Liver (tissue), 9 donors: Measurements from ENCODE around the gene HK2. TPM values are rescaled to one million over a fixed set of nuclear protein-coding genes. Genes with fewer than 3 reads are reported as not detected.

Source experiments
- DNase-seq: peaks from one replicate; pipeline ENCODE4 v3.0.0-alpha.2; 2017; ENCODE audit warnings: low spot score
- H3K27ac ChIP-seq, 2 donors: one replicate each; pipeline ENCODE4 v1.7.0; 2013; ENCODE audit warnings: inconsistent platforms in 2 of 2, low read length in 2 of 2, control low read depth in 1 of 2, low read depth in 1 of 2, mild to moderate bottlenecking in 1 of 2
- H3K27me3 ChIP-seq, 4 donors: one replicate each; pipeline versions ENCODE4 v1.6.1 to v1.7.0; 2013; ENCODE audit warnings: low read length in 3 of 4, inconsistent platforms in 1 of 4, mild to moderate bottlenecking in 1 of 4, moderate library complexity in 1 of 4; ENCODE audit not compliant: control insufficient read depth in 4 of 4, insufficient read depth in 4 of 4
- H3K36me3 ChIP-seq, 4 donors: one replicate each; pipeline versions ENCODE4 v1.6.1 to v1.7.0; 2013; ENCODE audit warnings: low read length in 3 of 4, mild to moderate bottlenecking in 3 of 4, low read depth in 1 of 4, moderate library complexity in 1 of 4; ENCODE audit not compliant: control insufficient read depth in 4 of 4, insufficient read depth in 3 of 4
- H3K4me1 ChIP-seq, 4 donors: one replicate each; pipeline versions ENCODE4 v1.6.1 to v1.7.0; 2013; ENCODE audit warnings: low read length in 3 of 4, mild to moderate bottlenecking in 3 of 4, moderate library complexity in 1 of 4; ENCODE audit not compliant: control insufficient read depth in 4 of 4, insufficient read depth in 4 of 4
- H3K4me3 ChIP-seq, 3 donors: one replicate each; pipeline versions ENCODE4 v1.6.1 to v1.7.0; 2013; ENCODE audit warnings: low read length in 3 of 3, control low read depth in 1 of 3, low read depth in 1 of 3, mild to moderate bottlenecking in 1 of 3
- H3K9ac ChIP-seq, 2 donors: one replicate each; pipeline ENCODE4 v1.7.0; 2013; ENCODE audit warnings: low read length in 2 of 2, mild to moderate bottlenecking in 2 of 2, moderate library complexity in 2 of 2, control low read depth in 1 of 2, low read depth in 1 of 2
- H3K9me3 ChIP-seq, 4 donors: one replicate each; pipeline versions ENCODE4 v1.6.1 to v1.7.0; 2013; ENCODE audit warnings: low read length in 3 of 4; ENCODE audit not compliant: control insufficient read depth in 4 of 4
- WGBS: extraction: QIAGEN DNeasy Blood & Tissue Kit; methylation state at CpG from one replicate; pipeline ENCODE4 v1.1.7; 2013; 5-methylcytosine and 5-hydroxymethylcytosine counted together
- polyA plus RNA-seq, 2 donors: library from polyadenylated mRNA; stranded (reverse) in 1 of 2; unstranded in 1 of 2; fragments of 200-250 nt in 1 of 2; fragments of >200 nt in 1 of 2; fragmentation: Nextera tagmentation in 1 of 2; extraction: Ambion mirVana in 1 of 2; gene quantifications; one replicate each; pipeline versions ENCODE4 v1.2.1 to v1.2.3, GENCODE V29; 2013 to 2015
- total RNA-seq, 2 donors: library from RNA; depleted of rRNA; stranded (reverse); fragments of >200 nt; gene quantifications; one replicate each; pipeline ENCODE4 v1.2.3, GENCODE V29; 2014
- TF ChIP-seq, protein P1 (sequence below): IDR thresholded peaks from 2 replicates; pipeline ENCODE4 v1.6.1; 2016; ENCODE audit warnings: antibody characterized with exemption
- donor health status: healthy.
- donor health status: healthy.
- donor health status: healthy.
- donor health status: healthy.
- donor health status: healthy.

The HK2 gene
- total and polyA plus RNA-seq, 4 donors: 0.21 to 3.5 (median 1.0) TPM

DNA sequence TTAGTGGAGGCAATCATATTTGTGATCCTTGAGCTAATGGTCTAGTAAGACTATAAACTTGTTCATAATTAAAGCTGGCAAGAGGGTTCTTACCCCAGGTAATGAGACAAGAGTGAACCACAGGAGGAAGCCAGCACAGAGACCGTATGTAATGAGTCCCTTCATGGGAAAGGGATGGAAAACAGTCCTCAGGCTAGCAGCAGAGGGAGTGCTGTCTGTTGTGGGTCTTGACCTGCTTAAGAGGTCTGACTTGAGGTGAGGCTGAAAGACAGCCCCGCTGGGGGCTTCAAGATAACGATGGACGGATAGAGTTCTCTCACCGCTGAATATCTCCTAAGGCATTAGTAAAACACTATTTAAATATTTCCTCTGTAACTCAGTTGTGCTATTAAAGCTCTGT, 108.3 kb downstream of the HK2 start:
- Histone ChIP-seq H3K9ac (no peak overlapping the region), H3K36me3 (peaks cover 0 to 2% (median 0%) of the 10 kb centered on the region in 4 donors), H3K27ac (no peak overlapping the region), H3K4me1 (no peaks in the 10 kb centered on the region), H3K9me3 (no peaks in the 10 kb centered on the region), H3K27me3 (no peaks in the 10 kb centered on the region), H3K4me3 (no peak overlapping the region)
- DNase-seq: no peak
- 78% methylated on average over 5 of the region's 5 CpGs for WGBS
- TF ChIP-seq, protein P1, sequence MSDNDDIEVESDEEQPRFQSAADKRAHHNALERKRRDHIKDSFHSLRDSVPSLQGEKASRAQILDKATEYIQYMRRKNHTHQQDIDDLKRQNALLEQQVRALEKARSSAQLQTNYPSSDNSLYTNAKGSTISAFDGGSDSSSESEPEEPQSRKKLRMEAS: no peak

Other genes with a start within 250 kb of the HK2 start
- gene M1AP, start 185.8 kb upstream of the HK2 start, total RNA-seq: under 1 TPM; under 0.01 to 0.09 TPM
- gene M1AP, start 185.8 kb upstream of the HK2 start, polyA plus RNA-seq: under 1 TPM; 0.06 to 0.38 TPM
- gene SEMA4F, start 179.9 kb upstream of the HK2 start, total RNA-seq: 1 to 10 TPM in 1 of 2 donors, under 1 TPM in 1; 0.92 to 1.1 TPM
- gene SEMA4F, start 179.9 kb upstream of the HK2 start, polyA plus RNA-seq: under 1 TPM; 0.57 to 0.99 TPM
- gene POLE4, start 124.5 kb downstream of the HK2 start, total RNA-seq: 10 to 100 TPM in 1 of 2 donors, 1 to 10 TPM in 1; 6.5 to 13.6 TPM
- 100 to 1,000 TPM in 1 of 2 donors, 10 to 100 TPM in 1; 34.2 to 115 TPM for gene POLE4, start 124.5 kb downstream of the HK2 start, polyA plus RNA-seq